C4-2B (cell line): ENCODE data around the gene NOP58.

ENCODE experiments used
- ZFX ChIP-seq: fragments of 450-650 bp; IDR thresholded peaks from 2 replicates; pipeline ENCODE4 v1.6.1; 2017
- TF ChIP-seq, protein P1 (sequence below): fragments of 450-650 bp; conservative IDR thresholded peaks from 2 replicates; pipeline ENCODE4 v1.5.1; 2017; ENCODE audit warnings: mild to moderate bottlenecking

DNA sequence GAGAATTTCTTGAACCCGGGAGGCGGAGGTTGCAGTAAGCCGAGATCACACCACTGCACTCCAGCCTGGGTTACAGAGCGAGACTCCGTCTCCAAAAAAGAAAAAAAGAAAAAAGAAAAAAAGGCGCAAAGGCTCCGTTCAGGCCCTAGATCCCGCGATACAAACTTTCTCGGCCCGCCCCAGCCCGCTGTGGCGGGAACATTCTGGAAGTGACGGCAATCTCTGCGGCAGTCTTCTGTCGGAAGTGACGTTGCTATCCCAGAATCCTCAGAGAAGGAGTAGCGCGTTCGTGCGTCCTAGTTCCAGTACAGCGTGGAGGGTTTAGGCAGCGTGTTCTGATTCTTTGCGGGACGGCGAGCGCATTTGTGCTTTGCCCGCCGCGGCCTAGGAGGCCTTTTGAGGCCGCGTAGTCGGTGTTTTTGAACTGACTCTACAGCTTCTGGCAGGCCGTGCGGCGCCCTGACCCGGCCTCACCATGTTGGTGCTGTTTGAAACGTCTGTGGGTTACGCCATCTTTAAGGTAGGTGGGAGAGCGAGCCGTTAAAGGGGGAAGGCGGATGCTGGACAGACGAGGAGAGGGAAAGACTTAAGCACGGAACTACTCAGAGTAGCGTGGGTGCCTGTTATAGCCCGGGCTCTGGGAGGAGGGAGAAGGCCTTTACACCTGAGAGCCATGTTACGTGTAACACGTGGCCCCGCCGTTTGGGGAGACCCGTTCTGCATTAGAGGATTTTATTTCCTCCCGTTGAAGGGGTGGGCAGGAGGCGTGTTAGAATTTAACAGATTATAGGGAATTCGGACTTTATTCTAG, at the start of gene NOP58:
- TF ChIP-seq, protein P1, sequence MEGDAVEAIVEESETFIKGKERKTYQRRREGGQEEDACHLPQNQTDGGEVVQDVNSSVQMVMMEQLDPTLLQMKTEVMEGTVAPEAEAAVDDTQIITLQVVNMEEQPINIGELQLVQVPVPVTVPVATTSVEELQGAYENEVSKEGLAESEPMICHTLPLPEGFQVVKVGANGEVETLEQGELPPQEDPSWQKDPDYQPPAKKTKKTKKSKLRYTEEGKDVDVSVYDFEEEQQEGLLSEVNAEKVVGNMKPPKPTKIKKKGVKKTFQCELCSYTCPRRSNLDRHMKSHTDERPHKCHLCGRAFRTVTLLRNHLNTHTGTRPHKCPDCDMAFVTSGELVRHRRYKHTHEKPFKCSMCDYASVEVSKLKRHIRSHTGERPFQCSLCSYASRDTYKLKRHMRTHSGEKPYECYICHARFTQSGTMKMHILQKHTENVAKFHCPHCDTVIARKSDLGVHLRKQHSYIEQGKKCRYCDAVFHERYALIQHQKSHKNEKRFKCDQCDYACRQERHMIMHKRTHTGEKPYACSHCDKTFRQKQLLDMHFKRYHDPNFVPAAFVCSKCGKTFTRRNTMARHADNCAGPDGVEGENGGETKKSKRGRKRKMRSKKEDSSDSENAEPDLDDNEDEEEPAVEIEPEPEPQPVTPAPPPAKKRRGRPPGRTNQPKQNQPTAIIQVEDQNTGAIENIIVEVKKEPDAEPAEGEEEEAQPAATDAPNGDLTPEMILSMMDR, result no peak
- peak; percentile 59 for TF ChIP-seq ZFX
